Ovary (tissue), 9 donors: ENCODE measurements around the gene STPG4. TPM values are rescaled to one million over a fixed set of nuclear protein-coding genes. Genes with fewer than 3 reads are reported as not detected.

ENCODE experiments used
- DNase-seq, 5 donors: peaks; one replicate each; pipeline ENCODE4 v3.0.0-alpha.2; 2019 to 2020
- H3K27ac ChIP-seq, 2 donors: fragments of 200-600 bp; one replicate each; pipeline versions ENCODE4 v1.5.1 to v1.8.0; 2019 to 2022
- H3K27me3 ChIP-seq: fragments of 200-600 bp; one replicate; pipeline ENCODE4 v1.8.0; 2022
- H3K36me3 ChIP-seq: fragments of 200-600 bp; sonication (generic); one replicate; pipeline ENCODE4 v1.5.1; 2019
- H3K4me1 ChIP-seq: one replicate; pipeline ENCODE4 v1.8.1; 2013; ENCODE audit warnings: mild to moderate bottlenecking, moderate library complexity; ENCODE audit not compliant: insufficient read depth
- H3K4me3 ChIP-seq: fragments of 200-600 bp; sonication (generic); one replicate; pipeline ENCODE4 v1.5.1; 2017
- H3K9me3 ChIP-seq, 2 donors: fragments of 200-600 bp in 1 of 2; sonication (generic) in 1 of 2; one replicate each; pipeline versions ENCODE4 v1.5.1 to v1.8.1; 2013 to 2019; ENCODE audit warnings: mild to moderate bottlenecking in 1 of 2, moderate library complexity in 1 of 2
- CTCF ChIP-seq, 3 donors: fragments of 450-650 bp in 2 of 3; fragments of 200-600 bp in 1 of 3; IDR thresholded peaks; one replicate each; pipeline versions ENCODE4 v1.5.1 to v1.8.0; 2016 to 2022; ENCODE audit warnings: antibody characterized with exemption in 3 of 3, mild to moderate bottlenecking in 1 of 3
- EP300 ChIP-seq: sonication (generic); formaldehyde crosslinking; IDR thresholded peaks from one replicate; pipeline ENCODE4 v1.6.1; 2017; ENCODE audit warnings: antibody characterized with exemption
- POLR2A ChIP-seq: fragments of 450-650 bp; IDR thresholded peaks from one replicate; pipeline ENCODE4 v1.6.1; 2017; ENCODE audit warnings: antibody characterized with exemption, mild to moderate bottlenecking, moderate library complexity
- WGBS, 3 donors: extraction: QIAGEN DNeasy Blood & Tissue Kit in 1 of 3; methylation state at CpG; one replicate each; pipeline versions ENCODE4 v1.1.5 to v1.1.7; 2013 to 2017; 5-methylcytosine and 5-hydroxymethylcytosine counted together
- intact Hi-C, 4 donors: fragments of 100-400 bp; cut with DNase I; formaldehyde crosslinking; loops; one replicate each; pipeline versions ENCODE4 v1.11.0 to v1.15.1; 2022 to 2023
- polyA plus RNA-seq, 2 donors: library from polyadenylated mRNA; stranded (reverse); fragments of 200-250 nt in 1 of 2; fragments of 350-450 nt in 1 of 2; fragmentation: Illumina TruSeq in 1 of 2; extraction: RNeasy Lipid Tissue Mini Kit (QIAGEN cat#74804) in 1 of 2; gene quantifications; one replicate each; pipeline ENCODE4 v1.2.3, GENCODE V29; 2013 to 2014
- total RNA-seq, 7 donors: library from RNA; depleted of rRNA in 2 of 7; stranded (reverse); fragments of >200 nt in 2 of 7; fragmentation: NEBNext Ultra II Directional in 3 of 7; extraction: Animal tissue kit (Norgen Biotek cat#: 25700) in 3 of 7; gene quantifications; one replicate each; pipeline versions ENCODE4 v1.1.0 to v1.2.4, GENCODE V29; 2016 to 2023
- donor health status: DM: no; HTN: no; CAD: no; lungs with moderate emphysema.
- donor health status: DM: no; HTN: no; CAD: no.
- donor health status: Bipolar disorder and iron deficiency.
- donor health status: DM: yes; HTN: yes; CAD: no.
- donor health status: DM: no; HTN: no; CAD: no.
- donor health status: DM: yes; HTN: yes; CAD: no.

Gene STPG4
- total and polyA plus RNA-seq, 9 donors = 0.17 to 0.35 TPM; not detected in 7

DNA sequence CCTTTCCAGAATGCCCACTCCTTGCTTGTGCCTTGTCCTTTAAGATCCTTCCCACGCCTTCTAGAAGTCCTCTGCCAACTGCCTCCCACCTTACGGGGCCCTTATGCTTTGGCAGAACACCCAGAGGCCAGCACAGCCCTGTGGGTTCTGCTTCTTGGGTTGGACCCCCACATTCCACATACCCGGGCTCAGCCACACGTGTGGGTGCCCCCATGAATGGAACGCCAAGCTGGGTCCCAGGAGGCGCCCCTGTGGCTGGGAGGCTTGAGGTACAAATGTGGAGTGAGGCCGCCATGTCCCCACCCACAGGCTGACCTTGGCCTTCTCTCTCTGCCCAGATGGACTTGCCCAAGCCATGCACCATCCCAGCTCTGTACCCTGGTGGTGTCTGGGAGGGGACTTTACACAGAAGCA lies 74.2 kb downstream of the STPG4 start:
- Histone ChIP-seq H3K27me3 (no peaks in the 10 kb centered on the region), H3K9me3 (no peaks in the 10 kb centered on the region), H3K27ac (no peak overlapping the region), H3K4me3 (no peak overlapping the region), H3K4me1 (peaks cover 21% of the 10 kb centered on the region), H3K36me3 (no peaks in the 10 kb centered on the region)
- TF ChIP-seq CTCF (IDR thresholded peaks at IDR 0.05) (no peak), POLR2A (no peak), EP300 (no peak)
- 89 to 94% (median 90%) methylated on average over 7 of the region's 7 CpGs for WGBS, 3 donors
- no peak for DNase-seq
- intact Hi-C loops = no loop called here

- Histone ChIP-seq H3K27ac (no peak overlapping the region), H3K9me3 (no peaks in the 10 kb centered on the region), H3K4me3 (no peak overlapping the region), H3K36me3 (no peaks in the 10 kb centered on the region), H3K27me3 (no peaks in the 10 kb centered on the region), H3K4me1 (peaks cover 17% of the 10 kb centered on the region)
- intact Hi-C loops = no loop called here
- no peak for TF ChIP-seq EP300
- TF ChIP-seq POLR2A = no peak
- no peak for TF ChIP-seq CTCF (IDR thresholded peaks at IDR 0.05)
- WGBS, 3 donors = 60 to 65% (median 63%) methylated on average over 11 of the region's 11 CpGs
- peak in 1 of 5 donors; percentile 26 for DNase-seq
These were observed 75.3 kb downstream of the STPG4 start for GRCh38 chr2:47079515-47080412.

- H3K27ac ChIP-seq = no peak overlapping the region
- H3K27me3 ChIP-seq = no peaks in the 10 kb centered on the region
- TF ChIP-seq EP300 (no peak), POLR2A (no peak), CTCF (IDR thresholded peaks at IDR 0.05) (no peak)
- DNase-seq = peak in 1 of 5 donors; percentile 8
- intact Hi-C loops = no loop called here
- no peak overlapping the region for H3K4me3 ChIP-seq
- H3K9me3 ChIP-seq = no peaks in the 10 kb centered on the region
- WGBS, 3 donors = 88 to 91% (median 89%) methylated on average over 17 of the region's 17 CpGs
- H3K36me3 ChIP-seq = no peaks in the 10 kb centered on the region
- peaks cover 13% of the 10 kb centered on the region for H3K4me1 ChIP-seq
These were observed 76.3 kb downstream of the STPG4 start for GRCh38 chr2:47078541-47079482.

GRCh38 chr2:47077442-47078117 lies 77.5 kb downstream of the STPG4 start:
- TF ChIP-seq POLR2A = no peak
- Histone ChIP-seq H3K9me3 (no peaks in the 10 kb centered on the region), H3K4me3 (no peak overlapping the region), H3K27me3 (no peaks in the 10 kb centered on the region), H3K4me1 (peaks cover 13% of the 10 kb centered on the region), H3K27ac (no peak overlapping the region), H3K36me3 (no peaks in the 10 kb centered on the region)
- intact Hi-C loops = no loop called here
- peak in 1 of 5 donors; percentile 17 for DNase-seq
- 82 to 85% (median 84%) methylated on average over 9 of the region's 9 CpGs for WGBS, 3 donors
